NCI-H748 treated with DMSO at 0.1 percent for 48 hours (cell line): Measurements from ENCODE around the gene ZDHHC14.
"Not testable (repeated sequence)": the region's sequence is repeated elsewhere in the genome, so short reads cannot be mapped to it uniquely, and the experiment has no call there.

Source experiments
- DNase-seq: peaks from one replicate; lab custom pipeline; 2025; lab: John Stamatoyannopoulos, UW

The ZDHHC14 gene

DNA sequence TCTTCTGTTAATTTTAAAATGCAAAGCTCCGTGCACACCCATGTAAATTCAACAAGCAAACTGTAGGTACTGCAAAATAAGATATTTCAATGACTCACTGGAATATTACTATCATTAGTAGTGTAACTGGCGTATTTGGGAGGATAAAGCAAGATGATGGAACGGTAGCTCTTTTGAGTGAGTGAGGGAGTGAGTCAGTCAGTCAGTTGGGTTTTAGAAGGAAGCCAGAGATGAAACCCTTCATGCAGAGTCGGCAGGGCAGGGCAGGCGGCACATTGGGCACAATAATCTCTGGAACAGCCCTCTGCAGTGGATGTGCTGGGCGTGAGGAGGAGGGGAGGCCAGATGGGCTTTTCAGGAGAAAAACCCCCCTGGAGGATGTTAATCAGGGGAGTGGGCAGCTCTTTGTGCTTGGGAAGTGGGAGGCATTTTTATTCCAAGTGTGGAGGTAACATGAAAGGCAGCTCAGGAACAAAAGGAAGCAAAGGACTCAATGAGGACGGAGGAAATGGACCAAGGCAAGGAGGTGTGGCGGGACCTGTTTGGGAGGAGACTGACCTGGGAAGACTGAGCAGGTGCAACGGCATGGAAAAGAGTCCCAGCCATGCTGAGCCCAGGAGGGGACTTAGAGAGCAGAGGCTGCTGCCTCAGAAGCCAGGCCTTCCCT, 171.2 kb downstream of the ZDHHC14 start:
- no peak for DNase-seq

DNA sequence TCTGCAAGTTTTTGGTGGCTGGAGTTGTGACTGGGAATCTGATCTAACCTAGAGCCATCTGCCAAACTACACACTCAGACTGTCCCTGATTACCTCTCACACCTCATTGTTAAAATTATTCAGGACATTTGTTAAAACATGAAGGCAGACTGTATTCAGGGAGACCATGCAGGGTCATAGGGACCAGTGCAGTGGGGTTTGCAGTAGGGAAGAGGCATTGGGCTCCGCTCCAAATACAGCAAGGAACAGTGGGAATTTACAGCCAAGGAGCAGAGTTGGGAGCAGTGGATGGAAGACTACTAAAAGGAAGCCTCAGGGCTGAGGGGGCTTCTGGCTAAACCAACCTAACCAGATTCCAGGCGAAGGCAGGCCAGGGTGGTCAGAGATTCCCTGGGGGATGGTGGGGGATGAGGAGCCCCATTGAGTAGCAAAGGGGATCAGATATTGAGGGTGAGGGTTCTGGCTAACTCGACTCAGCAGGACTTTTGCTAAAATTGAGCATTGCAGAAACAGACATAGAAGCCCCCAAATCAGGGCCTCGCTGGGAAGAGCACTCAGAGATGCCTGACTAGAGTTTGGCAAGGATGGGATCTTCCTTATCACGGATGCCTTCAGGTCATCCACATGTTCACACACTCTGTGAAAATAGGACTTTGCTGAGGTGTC, 172.0 kb downstream of the ZDHHC14 start:
- no peak for DNase-seq

DNA sequence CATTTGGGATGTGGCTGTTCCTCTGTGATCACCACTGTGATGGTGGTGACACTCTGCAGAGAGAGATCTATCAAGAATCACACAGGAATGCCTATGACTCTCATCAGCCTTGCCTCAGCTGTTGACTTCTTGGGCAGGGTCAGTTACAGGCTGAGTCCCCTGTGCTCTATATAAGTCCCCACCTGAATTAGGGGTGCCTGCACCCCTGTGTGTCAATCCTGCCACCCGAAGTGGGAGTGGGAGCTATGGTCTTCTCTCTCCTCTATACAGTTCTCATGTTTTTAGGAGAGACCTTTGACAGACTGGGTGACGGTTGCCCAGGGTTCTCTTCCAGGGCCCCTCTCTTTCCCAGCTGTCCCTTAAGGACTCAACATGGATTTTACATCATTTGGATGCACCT, 173.8 kb downstream of the ZDHHC14 start:
- no peak for DNase-seq

DNA sequence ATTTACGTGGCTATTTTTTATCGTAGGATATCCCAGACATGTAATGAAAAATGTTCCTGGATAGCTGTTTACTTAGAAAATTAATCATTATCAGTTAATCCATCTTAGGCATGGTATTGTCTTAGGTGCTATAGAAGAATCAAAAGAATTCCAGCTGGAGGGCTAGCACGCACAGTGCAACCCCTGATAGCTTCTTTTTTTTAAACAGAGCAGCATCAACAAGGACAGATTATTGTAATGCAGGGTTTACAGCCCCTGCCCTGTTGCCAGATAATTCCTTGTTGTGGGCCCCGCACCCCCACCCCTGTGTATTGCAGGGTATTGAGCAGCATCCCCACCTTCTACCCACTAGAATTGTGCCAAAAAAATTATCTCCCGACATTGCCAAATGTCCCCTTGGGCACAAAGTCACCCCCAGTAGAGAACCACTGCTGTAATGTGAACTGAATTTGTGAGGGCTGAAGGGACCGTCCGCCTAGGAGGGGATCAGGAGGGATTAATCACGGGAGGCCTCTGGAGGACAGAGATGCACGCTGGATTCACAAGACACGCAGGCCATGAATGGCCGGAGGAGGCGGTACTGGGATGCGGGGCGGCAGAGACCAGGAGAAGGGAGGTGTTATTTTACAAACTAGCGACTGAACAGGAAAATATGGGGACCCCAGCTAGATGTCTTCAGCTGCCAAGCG, 174.6 kb downstream of the ZDHHC14 start:
- no peak for DNase-seq

DNA sequence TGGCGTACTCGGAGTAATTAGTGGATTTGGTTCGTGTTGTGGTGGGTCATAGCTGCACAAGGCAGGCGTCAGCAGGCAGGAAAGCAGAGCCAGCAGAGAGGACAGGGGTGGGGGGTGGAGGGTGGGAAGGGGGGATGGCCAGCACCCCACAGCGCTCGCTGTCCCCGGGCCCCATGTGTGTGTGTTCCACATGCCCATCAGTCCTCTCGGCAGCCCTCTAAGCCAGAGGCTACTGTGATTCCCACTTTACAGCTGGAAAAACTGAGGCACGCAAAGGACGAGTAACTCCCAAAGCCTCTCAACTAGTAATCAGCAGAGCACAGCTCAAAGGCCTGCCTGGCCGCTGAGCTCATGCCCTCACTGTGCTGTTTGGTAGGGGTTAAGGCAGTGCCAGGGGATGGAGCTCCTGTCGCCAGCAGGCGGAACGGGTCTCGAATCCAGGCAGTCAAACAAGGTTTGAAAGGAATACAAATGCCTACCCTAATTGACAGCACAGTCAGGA, 175.2 kb downstream of the ZDHHC14 start:
- DNase-seq = no peak

DNA sequence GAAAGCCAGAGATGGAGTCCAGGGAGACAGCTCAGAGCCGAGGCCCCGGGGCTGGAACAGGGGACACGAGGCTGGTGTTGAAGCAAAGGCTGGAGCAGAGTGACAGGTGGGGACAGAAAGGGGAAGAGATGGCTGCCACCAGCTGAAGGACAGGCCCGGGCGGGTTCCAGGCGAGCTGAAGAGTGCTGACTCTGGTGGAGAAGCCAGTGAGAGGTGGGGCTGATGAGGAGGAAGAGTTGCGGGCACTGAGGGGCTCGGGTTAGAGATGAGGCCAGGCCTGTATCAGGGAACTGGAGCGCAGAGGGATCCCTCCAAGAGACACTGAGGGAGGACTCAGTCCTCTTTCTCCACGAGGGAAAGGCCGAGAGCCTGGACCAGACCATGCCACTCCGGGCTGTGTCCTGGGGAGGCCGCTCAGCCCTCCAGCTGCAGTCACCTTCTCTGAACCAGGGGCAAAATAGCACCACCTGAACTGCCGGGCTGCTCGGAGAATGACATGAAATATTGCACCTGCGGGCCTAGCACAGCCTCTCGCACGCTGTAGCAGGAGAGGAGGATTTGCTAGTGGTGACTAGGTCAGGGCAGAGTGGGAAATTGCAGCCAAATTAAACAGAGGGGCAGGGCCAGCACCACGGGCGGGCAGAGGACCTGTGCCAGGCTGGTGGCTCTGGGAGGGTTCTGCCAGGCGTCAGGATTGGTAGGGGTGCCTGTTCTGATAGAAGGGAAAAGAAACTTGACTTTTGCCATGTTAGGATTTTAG, 175.9 kb downstream of the ZDHHC14 start:
- no peak for DNase-seq

DNA sequence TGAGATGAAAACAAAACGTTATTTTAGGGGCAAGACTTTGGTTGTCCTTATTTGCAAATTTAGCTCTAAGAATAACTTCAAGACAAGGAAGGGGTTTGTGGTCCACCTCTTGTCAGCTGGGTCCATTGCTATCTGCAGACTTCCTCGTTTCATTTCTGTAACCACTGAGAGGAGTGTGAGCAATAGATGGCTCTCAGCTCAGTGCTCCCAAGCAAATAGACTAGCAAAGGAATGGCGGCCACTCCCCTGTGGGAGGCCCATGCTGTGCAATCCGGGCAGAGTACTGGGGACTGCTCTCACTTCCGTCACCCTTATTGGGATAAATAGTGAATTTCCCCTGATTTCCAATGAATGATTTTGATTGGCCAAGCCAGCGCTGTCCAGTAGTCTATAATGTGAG, 176.6 kb downstream of the ZDHHC14 start:
- no peak for DNase-seq

DNA sequence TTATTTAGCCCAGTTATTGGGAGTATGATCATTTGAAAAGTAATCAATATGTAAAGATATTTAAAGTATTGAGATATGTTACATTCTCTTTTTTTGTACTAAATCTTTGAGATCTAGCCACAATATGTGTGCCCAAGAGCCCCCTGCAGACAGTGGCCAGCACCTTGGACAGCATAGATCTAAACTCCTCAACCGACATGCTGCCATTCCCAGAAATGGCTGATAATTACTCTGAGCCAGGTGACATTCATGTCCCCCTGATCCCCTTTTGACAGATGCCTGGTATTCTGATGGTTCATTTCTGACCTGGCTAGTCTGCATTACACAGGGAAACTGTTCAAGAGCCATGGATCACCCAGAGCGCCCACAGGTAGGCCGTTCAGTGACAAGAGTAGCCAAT, 177.1 kb downstream of the ZDHHC14 start:
- DNase-seq = no peak

DNA sequence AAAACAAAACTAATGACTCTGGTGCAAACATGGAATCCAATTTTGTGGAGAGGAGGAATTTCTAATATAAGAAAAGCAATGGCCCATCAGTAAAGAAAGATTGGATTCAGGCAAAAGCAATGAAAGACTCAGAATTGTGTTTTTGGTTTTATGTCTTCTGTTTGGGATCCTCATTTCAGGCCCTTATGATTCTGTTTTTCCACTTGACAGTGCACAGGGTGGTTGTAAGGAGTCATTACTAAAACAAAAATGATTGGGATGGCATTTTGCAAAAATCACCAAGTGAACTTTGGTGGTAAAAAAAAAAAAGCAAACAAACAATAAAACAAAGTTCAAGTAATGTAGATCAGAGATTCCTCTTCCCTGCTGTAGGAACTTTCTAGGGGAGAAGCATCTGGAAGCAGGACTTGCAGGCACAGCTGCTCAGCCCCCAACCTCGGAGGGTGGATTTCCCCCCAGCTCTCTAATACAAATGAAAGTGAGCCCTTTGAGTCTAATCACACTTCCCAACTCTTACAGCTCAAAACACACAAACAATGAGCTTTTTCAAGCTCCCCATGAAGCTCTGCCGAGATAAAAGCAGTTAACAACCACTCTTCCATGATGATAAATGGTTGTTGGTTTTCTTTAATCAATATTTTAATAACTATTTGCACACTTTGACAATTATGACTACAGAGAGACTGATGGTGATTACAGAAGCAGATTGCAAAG, 177.7 kb downstream of the ZDHHC14 start:
- no peak for DNase-seq

DNA sequence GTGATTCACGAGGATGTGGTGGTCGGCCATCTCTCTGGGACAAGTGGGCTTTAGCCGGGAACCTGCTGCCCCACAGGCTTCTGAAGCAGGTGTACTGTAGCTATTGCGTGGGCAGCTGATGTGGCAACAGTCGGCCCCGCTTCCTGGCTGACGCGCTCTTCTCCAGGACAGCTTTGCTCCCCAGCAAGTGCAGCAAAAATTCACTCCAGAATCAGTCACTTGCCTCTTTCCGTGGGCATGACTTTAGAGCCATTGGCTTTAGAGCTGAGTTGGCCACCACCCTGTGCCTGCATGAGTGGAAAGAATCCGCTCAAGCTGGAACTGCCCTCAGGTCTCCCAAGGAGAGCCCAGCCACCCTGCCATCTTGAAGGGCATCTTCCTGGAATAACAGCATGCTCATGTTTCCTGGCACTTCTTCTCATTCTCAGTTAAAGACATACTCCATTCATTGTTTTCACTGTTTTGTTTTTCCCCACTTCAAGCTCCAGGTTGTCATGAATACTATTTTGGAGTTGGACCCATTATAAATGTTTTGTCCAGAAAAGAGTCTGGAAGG, 178.3 kb downstream of the ZDHHC14 start:
- DNase-seq = no peak

DNA sequence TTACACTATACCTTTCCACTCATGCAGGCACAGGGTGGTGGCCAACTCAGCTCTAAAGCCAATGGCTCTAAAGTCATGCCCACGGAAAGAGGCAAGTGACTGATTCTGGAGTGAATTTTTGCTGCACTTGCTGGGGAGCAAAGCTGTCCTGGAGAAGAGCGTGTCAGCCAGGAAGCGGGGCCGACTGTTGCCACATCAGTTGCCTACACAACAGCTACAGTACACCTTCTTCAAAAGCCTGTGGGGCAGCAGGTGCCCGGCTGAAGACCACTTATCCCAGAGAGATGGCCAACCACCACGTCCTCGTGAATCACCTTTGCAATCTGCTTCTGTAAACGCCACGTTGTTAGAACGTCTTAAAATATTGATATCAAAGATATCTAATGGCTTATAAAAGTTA, 179.1 kb downstream of the ZDHHC14 start:
- not testable (repeated sequence) for DNase-seq

DNA sequence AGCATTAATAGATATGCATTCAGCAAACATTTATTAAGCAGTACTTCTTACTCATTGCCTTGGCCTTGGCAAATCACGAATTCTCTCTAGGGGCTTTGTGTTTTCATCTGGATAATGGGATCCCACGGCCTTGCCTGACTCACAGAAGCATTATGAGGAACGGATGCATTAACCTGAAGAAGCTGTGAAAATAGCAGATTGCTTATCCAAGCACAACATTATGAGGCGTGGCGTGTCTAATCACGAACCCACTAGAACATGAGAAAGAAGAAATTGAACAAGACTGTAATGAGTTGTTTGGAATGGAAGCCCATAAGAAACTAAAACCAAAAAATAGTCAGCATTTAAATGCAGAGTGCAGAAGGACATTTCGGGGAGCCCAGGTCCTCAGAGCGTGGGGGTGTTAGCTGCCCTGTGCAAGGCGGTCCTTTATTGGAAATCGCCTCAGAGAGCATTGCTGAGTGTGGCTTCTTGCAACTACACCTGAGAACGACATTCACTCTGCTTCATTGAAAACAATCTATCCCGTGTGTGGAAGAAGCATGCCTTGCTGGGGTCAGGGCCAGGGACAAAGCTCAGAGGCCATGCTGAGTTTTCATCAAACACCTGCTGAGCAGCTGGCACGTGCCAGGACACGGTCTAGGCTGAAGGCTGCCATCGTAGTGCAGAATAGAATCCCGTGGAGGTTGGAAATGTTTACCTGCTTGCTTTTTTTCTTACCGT, 179.9 kb downstream of the ZDHHC14 start:
- DNase-seq = no peak

DNA sequence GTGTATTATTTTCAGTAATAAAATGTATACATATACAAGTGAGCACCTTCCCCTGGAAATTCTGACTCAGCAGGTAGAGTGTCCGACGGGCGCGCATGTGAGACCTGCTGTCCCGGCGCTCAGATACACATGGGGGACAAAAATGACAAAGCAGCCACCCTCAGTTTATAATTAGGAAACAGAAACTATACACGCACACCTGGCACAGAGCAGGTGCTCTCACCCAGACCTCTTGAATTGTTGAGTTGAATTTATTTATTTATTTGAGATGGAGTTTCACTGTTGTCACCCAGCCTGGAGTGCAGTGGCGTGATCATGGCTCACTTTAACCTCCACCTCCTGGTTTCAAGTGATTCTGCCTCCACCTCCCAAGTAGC, 180.4 kb downstream of the ZDHHC14 start:
- DNase-seq = no peak

DNA sequence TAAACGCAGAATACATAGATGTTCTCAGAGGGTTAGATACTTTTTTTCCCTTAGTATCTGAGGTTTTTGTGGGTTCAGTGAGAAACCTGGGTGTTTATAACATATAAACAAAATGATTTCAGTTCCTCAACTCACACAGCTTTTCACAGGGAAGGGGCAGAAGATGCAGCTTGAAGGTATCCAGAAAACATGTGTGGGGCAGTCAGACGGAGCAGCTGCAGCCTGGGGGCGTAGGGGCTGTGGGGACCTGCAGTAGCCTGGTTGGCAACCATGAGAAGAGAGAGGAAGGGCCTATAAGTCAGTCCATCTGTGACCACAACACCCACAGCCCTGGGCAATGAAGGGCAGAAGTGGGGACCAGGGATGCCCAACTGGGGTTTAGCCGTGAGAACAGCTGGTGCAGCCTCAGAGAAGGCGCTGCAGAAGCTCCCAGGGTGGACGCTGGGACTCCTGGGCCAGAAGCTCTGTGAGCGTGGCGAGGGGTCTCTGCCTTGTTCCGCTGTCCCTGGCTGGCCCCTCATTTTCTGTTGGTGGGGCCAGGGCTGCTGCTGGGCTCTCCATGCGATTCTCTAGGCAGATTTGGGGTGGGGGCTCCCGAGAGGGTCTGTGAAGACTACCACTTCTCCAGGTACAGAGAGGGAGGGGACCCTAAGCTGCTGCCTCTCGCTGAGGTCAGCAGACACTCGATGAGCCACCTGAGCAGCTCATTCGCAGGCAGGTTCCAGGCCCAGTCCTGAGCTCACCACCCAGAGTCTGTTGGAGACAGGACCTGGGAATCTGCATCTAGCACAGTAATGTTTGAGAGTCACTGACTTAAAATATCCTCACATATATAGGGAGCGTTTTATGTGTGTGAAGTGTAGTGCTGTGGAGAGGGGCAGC, 181.2 kb downstream of the ZDHHC14 start:
- DNase-seq = no peak

DNA sequence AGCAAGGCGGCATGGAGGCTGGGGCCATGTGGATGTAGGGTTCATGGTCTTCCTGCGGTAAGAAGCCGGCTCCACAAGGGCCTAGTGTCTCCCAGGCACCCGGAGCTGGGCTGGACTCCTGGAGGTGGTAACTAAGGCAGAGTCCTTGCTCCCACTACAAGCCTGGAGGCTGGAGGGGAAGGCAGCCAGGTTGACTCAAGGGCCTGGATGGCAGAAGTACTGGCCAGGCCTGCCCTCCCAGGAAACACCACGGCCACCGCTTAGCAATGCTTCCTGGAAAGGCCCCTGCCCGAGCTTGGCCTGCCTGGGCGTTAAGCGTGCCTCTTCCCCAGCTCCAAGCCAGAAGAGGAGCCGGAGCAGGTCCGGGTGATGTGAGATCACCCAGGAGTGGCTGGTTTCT, 182.0 kb downstream of the ZDHHC14 start:
- DNase-seq = no peak

DNA sequence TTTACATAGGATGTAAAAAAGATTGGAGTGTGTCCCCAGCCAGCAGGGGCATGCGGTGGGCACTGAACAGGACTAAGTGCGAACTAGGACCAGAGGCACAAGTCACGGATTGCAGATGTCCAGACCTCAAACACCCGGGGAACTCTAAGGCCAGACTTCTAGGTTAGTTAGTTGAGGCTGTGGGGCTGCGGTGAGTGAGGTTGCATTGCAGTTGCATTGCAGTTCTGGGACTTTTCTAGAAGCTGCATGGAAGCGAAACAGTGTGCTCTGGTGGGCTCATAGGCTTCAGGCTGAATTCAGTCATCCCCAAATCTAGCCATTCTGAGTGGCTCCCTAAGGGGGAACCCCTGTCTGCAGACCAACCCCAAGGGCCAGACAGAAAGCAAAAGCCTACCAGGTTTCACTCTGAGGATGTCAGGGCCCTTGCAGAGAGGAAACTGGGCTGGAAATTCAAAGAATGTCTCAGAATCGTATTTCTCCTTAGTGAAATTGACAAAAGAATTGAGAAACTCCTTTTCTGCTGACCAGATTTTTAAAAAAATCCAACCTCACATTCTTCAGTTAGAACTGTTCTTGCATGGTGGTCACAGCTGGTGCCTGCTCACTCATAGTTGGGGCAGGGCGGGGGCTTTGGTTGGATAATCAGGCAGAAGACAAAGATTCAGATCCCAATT, 182.8 kb downstream of the ZDHHC14 start:
- DNase-seq = no peak

DNA sequence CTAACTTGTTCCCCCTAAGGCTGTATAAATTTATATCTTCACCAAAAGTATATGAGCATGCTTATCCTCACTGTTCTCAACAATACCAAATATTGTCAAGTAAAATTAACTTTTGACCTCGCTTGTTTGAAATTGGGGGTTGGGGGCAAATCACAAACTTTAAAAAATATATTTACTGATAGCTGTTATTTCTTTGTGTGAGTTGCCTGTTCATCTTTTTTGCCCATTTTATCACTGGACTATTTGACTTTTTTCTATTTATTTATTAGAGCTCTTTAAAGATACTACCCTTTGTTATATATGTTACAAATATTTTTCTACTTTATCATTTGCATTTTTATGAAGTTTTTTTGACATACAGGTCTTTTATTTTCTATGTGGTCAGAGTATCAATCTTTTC, 187.7 kb downstream of the ZDHHC14 start:
- no peak for DNase-seq

DNA sequence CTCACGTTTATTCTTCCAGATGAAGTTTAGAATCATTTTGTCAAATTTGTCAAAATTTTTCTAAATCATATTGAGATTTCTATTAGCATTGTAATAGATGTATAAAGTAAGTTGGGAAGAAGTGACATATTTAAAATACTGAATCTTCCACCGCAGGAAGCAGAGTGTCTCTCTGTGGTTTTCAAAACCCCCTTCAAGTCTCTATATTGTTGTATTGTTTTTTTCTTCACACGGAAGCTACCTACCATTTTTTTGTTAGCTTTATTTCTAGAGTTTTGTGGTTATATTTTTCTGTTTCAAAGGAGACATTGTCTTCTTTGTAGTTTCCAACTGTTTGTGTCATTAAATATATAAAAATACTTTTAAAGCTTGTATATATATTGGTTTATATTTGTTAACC, 188.6 kb downstream of the ZDHHC14 start:
- no peak for DNase-seq

DNA sequence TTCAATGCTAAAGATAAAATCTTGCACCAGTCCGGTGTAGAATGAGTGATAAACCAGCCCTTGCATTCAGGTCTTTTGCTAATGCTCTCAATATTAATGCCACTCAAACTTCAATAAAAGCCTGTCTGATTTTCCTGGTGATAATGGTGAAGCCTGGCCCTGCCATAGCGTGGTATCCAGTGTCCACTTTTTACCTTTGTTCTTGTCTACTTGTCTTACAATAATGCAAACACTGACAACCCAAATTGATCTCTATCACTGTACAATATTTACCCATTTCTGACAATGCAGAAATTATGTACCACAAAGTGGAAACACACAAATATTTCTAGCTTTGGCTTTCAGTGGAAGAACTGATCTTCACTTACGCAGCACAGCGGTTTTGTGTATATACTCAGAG, 189.1 kb downstream of the ZDHHC14 start:
- DNase-seq = no peak
